HEK293T (cell line): Measurements from ENCODE around the gene DNAH3.
"Not testable (repeated sequence)": the region's sequence is repeated elsewhere in the genome, so short reads cannot be mapped to it uniquely, and the experiment has no call there.

Experiments used
- ARNT ChIP-seq: fragments of 450-650 bp; IDR thresholded peaks from 2 replicates; pipeline ENCODE4 v1.6.1; 2017; ENCODE audit warnings: mild to moderate bottlenecking
- BHLHE40 ChIP-seq: fragments of 450-650 bp; IDR thresholded peaks from 2 replicates; pipeline ENCODE4 v1.6.1; 2016; ENCODE audit warnings: mild to moderate bottlenecking, moderate library complexity, borderline replicate concordance
- SUZ12 ChIP-seq: fragments of 450-650 bp; IDR thresholded peaks from 2 replicates; pipeline ENCODE4 v1.6.1; 2016; ENCODE audit warnings: mild to moderate bottlenecking

DNA sequence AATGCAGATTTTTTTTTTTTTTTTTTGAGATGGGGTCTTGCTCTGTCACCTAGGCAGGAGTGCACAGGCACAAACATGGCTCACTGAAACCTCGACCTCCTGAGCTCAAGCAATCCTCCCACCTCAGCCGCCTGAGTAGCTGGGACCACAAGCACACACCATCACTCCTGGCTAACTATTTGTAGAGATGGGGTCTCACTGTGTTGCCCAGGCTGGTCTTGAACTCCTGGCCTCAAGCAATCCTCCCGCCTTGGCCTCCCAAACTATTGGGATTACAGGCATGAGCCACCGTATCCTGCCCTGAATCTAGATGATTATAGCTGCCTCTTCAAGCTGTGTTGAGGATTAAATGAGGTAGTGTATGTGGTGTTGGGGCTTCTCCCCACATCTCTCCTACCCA is 94.9 kb downstream of the DNAH3 start:
- TF ChIP-seq BHLHE40, ARNT, SUZ12: not testable (repeated sequence)
